Measurements from ENCODE around the gene GRID2. TPM values are rescaled to one million over a fixed set of nuclear protein-coding genes. Genes with fewer than 3 reads are reported as not detected.

The GRID2 gene
- total RNA-seq = not detected in 2 replicates

GRCh38 chr4:92303621-92304027 lies at the start of gene GRID2:
Gene GRID2 (plus strand): TSS chr4:92303966.

